Prostate gland (tissue), 2 donors: Measurements from ENCODE around the gene PLIN5. TPM values are rescaled to one million over a fixed set of nuclear protein-coding genes. Genes with fewer than 3 reads are reported as not detected.
"Not testable (repeated sequence)": the region's sequence is repeated elsewhere in the genome, so short reads cannot be mapped to it uniquely, and the experiment has no call there.

Experiments used
- DNase-seq: peaks from one replicate; pipeline ENCODE4 v3.0.0-alpha.2; 2019; ENCODE audit warnings: low spot score
- H3K27ac ChIP-seq, 2 donors: fragments of 200-600 bp; sonication (generic); 2 replicates each; pipeline ENCODE4 v1.5.1; 2017 to 2019
- H3K27me3 ChIP-seq: fragments of 200-600 bp; sonication (generic); replicated peaks from 2 replicates; pipeline ENCODE4 v1.5.1; 2019; ENCODE audit not compliant: insufficient read depth
- H3K36me3 ChIP-seq, 2 donors: fragments of 200-600 bp; sonication (generic); 1 replicate in 1 of 2; 2 replicates in 1 of 2; pipeline versions ENCODE4 v1.5.1 to v1.8.1; 2017 to 2019
- H3K4me1 ChIP-seq: fragments of 200-600 bp; sonication (generic); replicated peaks from 2 replicates; pipeline ENCODE4 v1.5.1; 2019
- H3K4me3 ChIP-seq, 2 donors: fragments of 200-600 bp; sonication (generic); 2 replicates each; pipeline ENCODE4 v1.5.1; 2017 to 2019
- H3K9me3 ChIP-seq: fragments of 200-600 bp; sonication (generic); 2 replicates; pipeline ENCODE4 v1.5.1; 2017
- CTCF ChIP-seq, 4 experiments: fragments of 200-600 bp in 2 of 4; fragments of 450-650 bp in 2 of 4; sonication (generic) in 2 of 4; IDR thresholded peaks; 1 replicate in 3 of 4; 2 replicates in 1 of 4; pipeline ENCODE4 v1.5.1; 2016 to 2019; ENCODE audit warnings: antibody characterized with exemption in 4 of 4, mild to moderate bottlenecking in 2 of 4, moderate library complexity in 2 of 4
- POLR2A ChIP-seq: fragments of 450-650 bp; IDR thresholded peaks from one replicate; pipeline ENCODE4 v1.6.1; 2016; ENCODE audit warnings: antibody characterized with exemption, mild to moderate bottlenecking
- POLR2AphosphoS5 ChIP-seq: sonication (generic); formaldehyde crosslinking; IDR thresholded peaks from one replicate; pipeline ENCODE4 v1.6.1; 2017; ENCODE audit warnings: antibody characterized with exemption
- WGBS: methylation state at CpG from one replicate; pipeline ENCODE4 v1.1.5; 2018; 5-methylcytosine and 5-hydroxymethylcytosine counted together
- intact Hi-C: fragments of 100-400 bp; cut with DNase I; formaldehyde crosslinking; loops from one replicate; pipeline ENCODE4 v1.14.2; 2022
- total RNA-seq, 2 donors: library from RNA; depleted of rRNA; stranded (reverse); fragments of >200 nt; gene quantifications; one replicate each; pipeline ENCODE4 v1.1.0, GENCODE V29; 2016

PLIN5 gene
- total RNA-seq, 2 donors from 2014 or later: 23.2 to 26.8 TPM

GRCh38 chr19:4529924-4530522, 5.0 kb downstream of the PLIN5 start:
- intact Hi-C loops: loop anchor here (10.0 kb wide), 1 partner anchor 265 kb away; no protein-coding TSS in a partner anchor
- Histone ChIP-seq H3K4me3 (no peak overlapping the region), H3K27ac (no peak overlapping the region), H3K4me1 (no peaks in the 10 kb centered on the region), H3K9me3 (no peaks in the 10 kb centered on the region), H3K36me3 (no peaks in the 10 kb centered on the region), H3K27me3 (no peaks in the 10 kb centered on the region)
- DNase-seq: no peak
- no peak for TF ChIP-seq POLR2A
- no peak for TF ChIP-seq POLR2AphosphoS5
- TF ChIP-seq CTCF (IDR thresholded peaks at IDR 0.05): no peak
- 86% methylated on average over 12 of the region's 14 CpGs for WGBS

- WGBS: 87% methylated on average over 15 of the region's 15 CpGs
- no peak for TF ChIP-seq POLR2A
- no peak for TF ChIP-seq CTCF (IDR thresholded peaks at IDR 0.05)
- TF ChIP-seq POLR2AphosphoS5: no peak
- intact Hi-C loops: loop anchor here (10.0 kb wide), 1 partner anchor 264 kb away; no protein-coding TSS in a partner anchor
- no peak for DNase-seq
- H3K27ac ChIP-seq: no peak overlapping the region
- H3K36me3 ChIP-seq: no peaks in the 10 kb centered on the region
- H3K27me3 ChIP-seq: no peaks in the 10 kb centered on the region
- H3K4me3 ChIP-seq: no peak overlapping the region
- no peaks in the 10 kb centered on the region for H3K9me3 ChIP-seq
- no peaks in the 10 kb centered on the region for H3K4me1 ChIP-seq
Observed at GRCh38 chr19:4528843-4529242, 6.2 kb downstream of the PLIN5 start.

GRCh38 chr19:4527377-4527776, 7.6 kb downstream of the PLIN5 start:
- 79% methylated on average over 8 of the region's 8 CpGs for WGBS
- H3K9me3 ChIP-seq, DNase-seq, H3K4me3 ChIP-seq, H3K27ac ChIP-seq, H3K27me3 ChIP-seq, H3K36me3 ChIP-seq, H3K4me1 ChIP-seq: not testable (repeated sequence)
- intact Hi-C loops: loop anchor here (10.0 kb wide), 1 partner anchor 263 kb away; no protein-coding TSS in a partner anchor

GRCh38 chr19:4525563-4526002, 9.4 kb downstream of the PLIN5 start:
- Histone ChIP-seq H3K27me3 (no peaks in the 10 kb centered on the region), H3K36me3 (no peaks in the 10 kb centered on the region), H3K4me1 (no peaks in the 10 kb centered on the region), H3K4me3 (no peak overlapping the region), H3K27ac (no peak overlapping the region), H3K9me3 (no peaks in the 10 kb centered on the region)
- no peak for DNase-seq
- intact Hi-C loops: loop anchor here (10.0 kb wide), 1 partner anchor 261 kb away; no protein-coding TSS in a partner anchor
- WGBS: 86% methylated on average over 23 of the region's 23 CpGs
- TF ChIP-seq POLR2AphosphoS5 (no peak), CTCF (IDR thresholded peaks at IDR 0.05) (no peak), POLR2A (no peak)

GRCh38 chr19:4524808-4525562, 10.0 kb downstream of the PLIN5 start:
- no peak for DNase-seq
- no peak overlapping the region for H3K27ac ChIP-seq
- intact Hi-C loops: loop anchor here (10.0 kb wide), 1 partner anchor 260 kb away; no protein-coding TSS in a partner anchor
- H3K4me1 ChIP-seq: no peaks in the 10 kb centered on the region
- H3K36me3 ChIP-seq: no peaks in the 10 kb centered on the region
- H3K27me3 ChIP-seq: no peaks in the 10 kb centered on the region
- TF ChIP-seq POLR2AphosphoS5 (no peak), CTCF (IDR thresholded peaks at IDR 0.05) (peak; percentile 19 to 55 (median 46))
- 66% methylated on average over 23 of the region's 23 CpGs for WGBS
- no peaks in the 10 kb centered on the region for H3K9me3 ChIP-seq
- no peak overlapping the region for H3K4me3 ChIP-seq
